Sigmoid colon (tissue), 4 donors: Measurements from ENCODE around the gene CHPF2.

ENCODE experiments used
- EP300 ChIP-seq, 4 donors: sonication (generic); formaldehyde crosslinking; IDR thresholded peaks; one replicate each; pipeline ENCODE4 v1.6.1; 2017; ENCODE audit warnings: antibody characterized with exemption in 4 of 4
- POLR2A ChIP-seq, 2 donors: fragments of 450-650 bp; IDR thresholded peaks; one replicate each; pipeline ENCODE4 v1.6.1; 2016; ENCODE audit warnings: antibody characterized with exemption in 2 of 2, mild to moderate bottlenecking in 2 of 2, moderate library complexity in 2 of 2
- POLR2AphosphoS5 ChIP-seq, 4 donors: sonication (generic); formaldehyde crosslinking; IDR thresholded peaks; one replicate each; pipeline ENCODE4 v1.6.1; 2017; ENCODE audit warnings: antibody characterized with exemption in 4 of 4
- TF ChIP-seq, protein P1 (sequence below), 4 experiments: fragments of 450-650 bp in 3 of 4; fragments of 200-600 bp in 1 of 4; IDR thresholded peaks; one replicate each; pipeline ENCODE4 v1.5.1; 2016 to 2019; ENCODE audit warnings: antibody characterized with exemption in 4 of 4, mild to moderate bottlenecking in 3 of 4, moderate library complexity in 2 of 4

- TF ChIP-seq POLR2A (IDR thresholded peaks at IDR 0.05) (no peak), EP300 (IDR thresholded peaks at IDR 0.05) (no peak), POLR2AphosphoS5 (IDR thresholded peaks at IDR 0.05) (no peak)
- TF ChIP-seq, protein P1, sequence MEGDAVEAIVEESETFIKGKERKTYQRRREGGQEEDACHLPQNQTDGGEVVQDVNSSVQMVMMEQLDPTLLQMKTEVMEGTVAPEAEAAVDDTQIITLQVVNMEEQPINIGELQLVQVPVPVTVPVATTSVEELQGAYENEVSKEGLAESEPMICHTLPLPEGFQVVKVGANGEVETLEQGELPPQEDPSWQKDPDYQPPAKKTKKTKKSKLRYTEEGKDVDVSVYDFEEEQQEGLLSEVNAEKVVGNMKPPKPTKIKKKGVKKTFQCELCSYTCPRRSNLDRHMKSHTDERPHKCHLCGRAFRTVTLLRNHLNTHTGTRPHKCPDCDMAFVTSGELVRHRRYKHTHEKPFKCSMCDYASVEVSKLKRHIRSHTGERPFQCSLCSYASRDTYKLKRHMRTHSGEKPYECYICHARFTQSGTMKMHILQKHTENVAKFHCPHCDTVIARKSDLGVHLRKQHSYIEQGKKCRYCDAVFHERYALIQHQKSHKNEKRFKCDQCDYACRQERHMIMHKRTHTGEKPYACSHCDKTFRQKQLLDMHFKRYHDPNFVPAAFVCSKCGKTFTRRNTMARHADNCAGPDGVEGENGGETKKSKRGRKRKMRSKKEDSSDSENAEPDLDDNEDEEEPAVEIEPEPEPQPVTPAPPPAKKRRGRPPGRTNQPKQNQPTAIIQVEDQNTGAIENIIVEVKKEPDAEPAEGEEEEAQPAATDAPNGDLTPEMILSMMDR (IDR thresholded peaks at IDR 0.05), result no peak
Measured at GRCh38 chr7:151195616-151196450, 36.5 kb upstream of the CHPF2 start.
